AG04449 (cell line): ENCODE measurements around the gene XPOT.

ENCODE experiments used
- CTCF ChIA-PET: fragments of 350-600 bp; formaldehyde crosslinking; extraction: SDS; loops from one replicate; lab custom pipeline; 2021; ENCODE audit warnings: antibody characterized with exemption; lab: Yijun Ruan, JAX
- POLR2A ChIA-PET: fragments of 400-600, 350-600 bp; formaldehyde crosslinking; extraction: SDS; loops from one replicate; lab custom pipeline; 2020; ENCODE audit warnings: antibody characterized with exemption, inconsistent platforms; lab: Yijun Ruan, JAX
- DNase-seq: peaks from one replicate; pipeline ENCODE4 v3.0.0-alpha.2; 2010; ENCODE audit warnings: low read depth, low spot score
- H3K4me3 ChIP-seq: 2 replicates; pipeline ENCODE4 v1.5.1; 2011; ENCODE audit warnings: low read depth, mild to moderate bottlenecking, control low read depth, low read length
- TF ChIP-seq, protein P1 (sequence below): IDR thresholded peaks from one replicate; pipeline ENCODE4 v1.5.1; 2011; ENCODE audit warnings: mild to moderate bottlenecking, moderate library complexity, low read length, control low read depth, inconsistent platforms; ENCODE audit not compliant: insufficient read depth; ENCODE audit errors: missing control alignments

The XPOT gene

DNA sequence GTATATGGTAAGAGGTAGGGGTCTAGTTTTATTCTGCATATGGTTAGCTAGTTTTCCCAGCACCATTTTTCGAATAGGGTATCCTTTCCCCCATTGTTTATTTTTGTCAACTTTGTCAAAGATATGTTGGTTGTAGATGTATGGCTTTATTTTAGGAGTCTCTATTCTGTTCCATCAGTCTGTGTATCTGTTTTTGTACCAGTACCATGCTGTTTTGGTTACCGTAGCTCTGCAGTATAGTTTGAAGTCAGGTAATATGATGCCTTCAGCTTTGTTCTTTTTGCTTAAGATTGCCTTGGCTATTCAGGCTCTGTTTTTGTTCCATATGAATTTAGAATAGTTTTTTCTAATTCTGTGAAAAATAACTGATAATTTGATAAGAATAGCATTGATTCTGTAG, 72.7 kb downstream of the XPOT start:
- CTCF ChIA-PET, result no interaction called here
- no peak overlapping the region for H3K4me3 ChIP-seq
- no peak for DNase-seq
- TF ChIP-seq, protein P1, sequence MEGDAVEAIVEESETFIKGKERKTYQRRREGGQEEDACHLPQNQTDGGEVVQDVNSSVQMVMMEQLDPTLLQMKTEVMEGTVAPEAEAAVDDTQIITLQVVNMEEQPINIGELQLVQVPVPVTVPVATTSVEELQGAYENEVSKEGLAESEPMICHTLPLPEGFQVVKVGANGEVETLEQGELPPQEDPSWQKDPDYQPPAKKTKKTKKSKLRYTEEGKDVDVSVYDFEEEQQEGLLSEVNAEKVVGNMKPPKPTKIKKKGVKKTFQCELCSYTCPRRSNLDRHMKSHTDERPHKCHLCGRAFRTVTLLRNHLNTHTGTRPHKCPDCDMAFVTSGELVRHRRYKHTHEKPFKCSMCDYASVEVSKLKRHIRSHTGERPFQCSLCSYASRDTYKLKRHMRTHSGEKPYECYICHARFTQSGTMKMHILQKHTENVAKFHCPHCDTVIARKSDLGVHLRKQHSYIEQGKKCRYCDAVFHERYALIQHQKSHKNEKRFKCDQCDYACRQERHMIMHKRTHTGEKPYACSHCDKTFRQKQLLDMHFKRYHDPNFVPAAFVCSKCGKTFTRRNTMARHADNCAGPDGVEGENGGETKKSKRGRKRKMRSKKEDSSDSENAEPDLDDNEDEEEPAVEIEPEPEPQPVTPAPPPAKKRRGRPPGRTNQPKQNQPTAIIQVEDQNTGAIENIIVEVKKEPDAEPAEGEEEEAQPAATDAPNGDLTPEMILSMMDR, result no peak
- POLR2A ChIA-PET, result interaction anchor here (0.6 kb wide), 1 partner anchor 156 kb away, joined by 3 read pairs; no protein-coding TSS in a partner anchor

DNA sequence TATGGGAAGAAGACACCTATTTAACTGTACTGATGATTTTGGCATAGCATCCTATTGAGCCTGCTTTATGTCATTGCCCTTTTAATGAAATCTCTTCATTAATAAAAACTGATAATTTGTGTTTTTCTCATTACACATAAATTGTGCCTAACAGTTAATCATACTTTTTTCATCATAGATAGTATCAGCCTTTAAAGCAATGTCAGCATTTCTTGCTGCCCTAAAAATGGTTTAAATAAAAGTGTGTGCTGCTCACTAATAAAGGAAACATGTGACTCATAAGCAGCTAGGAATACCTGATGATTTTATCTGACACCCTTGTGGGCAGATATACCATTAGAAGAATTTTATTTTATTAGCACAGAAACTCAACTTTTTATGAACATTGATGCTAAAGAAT, 74.5 kb downstream of the XPOT start:
- no peak for DNase-seq
- POLR2A ChIA-PET, result no interaction called here
- CTCF ChIA-PET, result no interaction called here
- no peak overlapping the region for H3K4me3 ChIP-seq
- TF ChIP-seq, protein P1, result no peak

DNA sequence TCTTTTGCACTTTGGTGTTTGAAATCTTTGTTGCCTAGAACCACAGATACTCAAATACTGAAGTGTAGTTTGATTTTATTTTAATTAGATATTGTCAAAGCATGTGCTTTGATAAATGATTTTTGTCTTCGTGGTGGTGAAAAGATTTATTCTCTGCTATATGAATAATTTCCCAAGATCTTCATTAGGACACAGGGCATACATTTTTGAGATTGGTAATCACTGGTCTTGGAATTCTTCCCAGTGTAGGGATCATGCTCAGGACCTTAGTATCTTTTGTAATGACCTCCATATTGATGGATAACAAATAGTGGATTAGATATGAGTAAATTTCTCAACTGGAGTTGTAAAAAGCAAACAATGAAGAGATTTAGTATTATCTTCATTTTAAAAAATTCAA, 76.0 kb downstream of the XPOT start:
- H3K4me3 ChIP-seq, result no peak overlapping the region
- ChIA-PET POLR2A (no interaction called here), CTCF (no interaction called here)
- DNase-seq, result no peak
- TF ChIP-seq, protein P1, result no peak

DNA sequence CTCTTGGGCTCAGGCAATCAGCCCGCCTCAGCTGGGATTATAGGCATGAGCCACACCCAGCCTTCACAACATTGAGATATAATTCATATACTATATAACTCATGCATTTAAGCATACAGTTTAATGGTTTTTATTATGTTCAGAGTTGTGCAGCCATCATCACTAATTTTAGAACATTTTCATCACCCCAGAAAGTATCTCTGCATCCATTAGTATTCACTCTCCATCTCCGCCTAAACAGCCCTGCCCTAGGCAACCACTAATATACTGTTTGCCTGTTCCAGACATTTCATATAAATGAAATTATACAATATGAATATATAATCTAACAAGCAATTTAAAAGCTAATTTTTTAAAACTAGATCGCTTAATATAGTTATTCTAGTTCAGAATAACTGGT, 82.5 kb downstream of the XPOT start:
- ChIA-PET CTCF (no interaction called here), POLR2A (no interaction called here)
- no peak for DNase-seq
- TF ChIP-seq, protein P1, result no peak
- no peak overlapping the region for H3K4me3 ChIP-seq

DNA sequence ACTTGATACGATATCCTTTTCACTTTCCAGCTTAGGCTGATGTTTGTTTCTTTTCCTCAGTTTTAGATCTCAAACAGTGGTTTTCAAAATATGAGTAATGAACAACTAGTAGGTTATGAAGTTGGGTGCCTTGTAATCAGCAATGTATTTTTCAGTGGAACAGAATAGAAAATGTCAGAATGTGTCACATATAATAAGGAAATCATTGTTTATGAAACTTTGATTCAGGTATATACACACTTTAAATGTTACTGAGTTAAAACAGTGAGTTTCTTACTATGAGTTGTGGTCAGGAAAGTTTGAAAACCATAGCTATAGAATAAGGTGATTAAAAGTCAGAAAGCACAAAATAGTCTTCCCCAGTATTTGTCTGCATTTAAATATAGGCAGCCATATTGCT, 87.5 kb downstream of the XPOT start:
- TF ChIP-seq, protein P1, result no peak
- DNase-seq, result no peak
- POLR2A ChIA-PET, result no interaction called here
- H3K4me3 ChIP-seq, result no peak overlapping the region
- CTCF ChIA-PET, result interaction anchor here (1.4 kb wide), 1 partner anchor 9 kb away, joined by 4 read pairs; no protein-coding TSS in a partner anchor

DNA sequence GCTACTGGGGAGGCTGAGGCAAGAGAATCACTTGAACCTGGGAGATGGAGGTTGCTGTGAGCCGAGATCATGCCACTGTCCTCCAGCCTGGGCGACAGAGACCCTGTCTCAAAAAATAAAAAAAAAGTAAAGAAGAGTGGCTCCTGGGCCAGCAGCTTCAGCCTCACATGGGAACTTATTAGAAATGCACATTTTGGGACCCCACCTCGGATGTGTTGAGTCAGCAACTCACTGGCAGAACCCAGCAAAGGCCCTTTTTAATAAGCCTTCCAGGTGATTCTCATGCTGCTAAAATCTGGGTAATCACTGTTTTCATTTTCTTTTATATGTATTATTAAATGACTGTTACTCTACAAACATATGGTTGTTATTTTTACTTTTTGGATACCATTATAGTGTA, 89.3 kb downstream of the XPOT start:
- TF ChIP-seq, protein P1, result no peak
- POLR2A ChIA-PET, result no interaction called here
- CTCF ChIA-PET, result interaction anchor here (1.2 kb wide), 1 partner anchor 204 kb away, joined by 5 read pairs; no protein-coding TSS in a partner anchor

More for the DNA sequence above, 89.3 kb downstream of the XPOT start:
- no peak overlapping the region for H3K4me3 ChIP-seq
- DNase-seq, result no peak
